GM18858 (cell line): ENCODE measurements around the gene UGT1A4.

ENCODE experiments used
- ATAC-seq: cut with Tn5 transposase; IDR thresholded peaks from one replicate; pipeline ENCODE4 v1.9.1; 2021; ENCODE audit not compliant: unreplicated experiment

The UGT1A4 gene

DNA sequence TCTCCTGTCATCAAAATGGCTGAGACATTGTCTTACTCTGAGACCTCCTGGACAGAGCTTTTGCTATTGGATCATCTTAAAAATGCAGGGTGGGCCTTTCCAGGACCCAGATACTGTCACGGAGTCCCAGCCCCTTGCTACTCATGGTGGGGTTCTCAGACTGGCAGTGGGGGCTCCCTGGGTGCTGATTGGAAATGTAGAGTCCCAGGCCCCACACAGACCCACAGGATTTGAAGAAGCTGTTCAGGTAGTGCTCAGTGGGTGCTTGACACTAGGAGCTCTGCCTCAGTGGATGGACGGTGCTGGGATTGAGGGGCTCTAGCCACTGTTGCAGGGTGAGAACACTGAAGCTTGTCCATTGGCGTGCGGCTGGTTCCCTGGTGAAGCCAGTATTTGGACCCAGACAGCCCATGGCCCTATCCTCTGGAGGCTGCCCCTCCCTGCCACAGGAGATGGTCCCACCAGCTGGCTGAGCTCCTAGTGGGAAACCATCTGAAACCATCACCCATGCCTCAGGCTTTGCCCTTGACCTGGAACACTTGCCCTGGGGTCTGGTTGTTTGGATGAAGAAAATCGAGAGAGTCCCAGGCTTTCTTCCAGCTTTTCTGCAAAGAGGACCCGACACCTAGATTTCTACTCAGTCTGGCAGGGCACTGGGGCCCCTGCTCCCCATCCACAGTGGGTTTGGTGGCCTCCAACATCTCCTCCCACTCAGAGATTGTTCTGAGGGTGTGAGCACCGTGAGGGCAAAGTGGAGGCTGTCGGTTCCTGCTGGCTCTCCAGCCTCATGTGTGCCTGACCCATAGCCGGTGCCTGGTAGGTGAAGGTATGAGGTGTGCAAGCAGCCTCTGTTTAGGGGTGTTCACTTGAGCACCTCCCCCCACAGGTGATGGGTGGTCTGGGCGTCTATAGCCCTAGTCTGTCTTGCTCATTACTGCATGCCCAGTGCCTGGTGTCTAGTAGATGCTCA is 89.7 kb downstream of the UGT1A4 start:
- no peak for ATAC-seq

DNA sequence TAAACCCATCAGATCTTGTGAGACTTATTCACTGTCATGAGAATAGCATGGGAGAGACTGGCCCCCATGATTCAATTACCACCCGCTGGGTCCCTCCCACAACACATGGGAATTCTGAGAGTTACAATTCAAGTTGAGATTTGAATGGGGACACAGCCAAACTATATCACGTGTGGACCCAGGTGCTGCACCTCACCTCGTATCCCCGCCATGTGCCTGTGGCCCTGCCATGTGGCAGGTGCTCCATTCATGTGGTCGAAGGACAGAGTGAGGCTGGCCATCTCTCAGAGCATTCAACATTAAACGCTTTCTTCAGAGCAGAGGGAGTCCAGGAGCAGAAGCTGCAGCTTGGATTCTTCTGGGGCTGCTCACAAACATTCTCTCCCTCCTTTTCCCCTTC is 91.8 kb downstream of the UGT1A4 start:
- ATAC-seq: no peak

DNA sequence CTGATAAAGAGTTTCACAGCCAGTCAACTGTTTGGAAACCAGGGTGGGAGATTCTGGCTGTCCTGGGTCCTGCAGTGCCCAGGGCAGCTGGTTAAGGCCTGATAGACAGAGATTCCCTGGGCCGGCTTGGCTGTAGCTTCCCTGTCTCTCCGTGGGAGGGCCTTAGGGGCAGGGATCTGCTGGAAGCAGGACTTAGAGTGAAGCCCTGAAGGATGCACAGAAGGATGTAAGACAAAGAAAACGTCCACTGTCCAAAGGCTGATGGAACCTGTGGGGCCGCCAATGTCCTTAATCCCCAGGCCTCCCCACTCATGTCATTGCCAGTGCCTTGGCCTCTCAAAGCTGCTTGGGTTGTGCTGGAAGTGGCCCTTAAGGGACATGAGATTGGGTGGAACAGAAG is 92.6 kb downstream of the UGT1A4 start:
- no peak for ATAC-seq

DNA sequence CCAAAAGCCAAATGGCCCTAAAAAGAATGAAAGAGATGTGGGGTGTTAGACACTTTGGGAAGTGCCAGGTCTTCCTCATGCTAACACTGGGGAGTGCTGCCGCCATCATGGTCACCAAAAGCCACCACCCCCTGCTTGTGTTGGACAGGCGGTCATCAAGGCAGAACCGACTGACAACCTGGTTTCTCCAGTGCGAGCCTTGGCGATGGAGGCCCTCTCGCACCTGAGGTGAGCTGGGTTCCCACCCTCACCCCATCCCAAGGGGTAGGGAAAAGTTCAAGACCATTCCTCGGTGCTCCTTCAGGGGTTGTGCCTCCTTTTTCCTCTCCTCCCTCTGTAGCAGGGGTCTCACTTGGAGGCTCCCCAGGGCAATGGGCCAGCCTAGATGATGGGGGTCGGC is 93.2 kb downstream of the UGT1A4 start:
- ATAC-seq: no peak

DNA sequence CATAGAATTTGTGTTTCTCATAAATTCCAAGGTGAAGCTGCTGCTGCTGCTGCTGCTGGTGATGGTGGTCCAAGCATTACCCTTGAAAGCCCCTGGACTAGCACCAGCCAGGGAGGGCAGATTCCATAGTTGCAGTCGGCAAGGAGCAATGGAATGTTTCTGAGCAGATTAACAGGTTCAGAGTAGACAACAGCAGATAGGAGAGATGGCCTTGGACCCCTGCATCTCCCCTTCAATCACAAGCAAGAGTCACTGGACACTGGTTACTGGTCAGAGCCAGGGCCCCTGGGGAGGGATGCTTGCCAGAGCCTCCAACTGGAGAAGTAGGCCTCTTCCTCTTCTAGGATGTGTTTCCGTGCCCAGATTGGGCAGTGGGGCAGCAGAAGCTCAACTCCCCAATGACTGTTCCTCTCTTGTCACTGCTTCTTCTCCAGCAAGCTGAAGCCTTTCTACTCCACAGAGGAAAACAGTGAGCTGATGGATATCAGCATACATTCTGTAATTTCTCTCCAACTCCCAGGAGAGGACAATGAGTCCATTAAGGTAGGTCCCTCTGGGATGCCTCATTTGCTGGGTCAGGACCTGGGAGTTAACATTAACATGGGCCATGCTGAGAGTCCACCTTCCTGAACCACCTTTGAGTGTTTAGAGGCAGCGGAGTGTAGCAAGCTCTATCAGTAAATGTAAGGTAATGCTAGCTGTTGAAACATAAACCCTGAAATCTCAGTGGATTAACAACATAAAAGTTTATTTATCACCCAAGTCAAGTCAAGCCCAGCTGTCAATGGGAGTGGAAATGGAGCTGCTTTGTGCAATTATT is 94.9 kb downstream of the UGT1A4 start:
- ATAC-seq: no peak

DNA sequence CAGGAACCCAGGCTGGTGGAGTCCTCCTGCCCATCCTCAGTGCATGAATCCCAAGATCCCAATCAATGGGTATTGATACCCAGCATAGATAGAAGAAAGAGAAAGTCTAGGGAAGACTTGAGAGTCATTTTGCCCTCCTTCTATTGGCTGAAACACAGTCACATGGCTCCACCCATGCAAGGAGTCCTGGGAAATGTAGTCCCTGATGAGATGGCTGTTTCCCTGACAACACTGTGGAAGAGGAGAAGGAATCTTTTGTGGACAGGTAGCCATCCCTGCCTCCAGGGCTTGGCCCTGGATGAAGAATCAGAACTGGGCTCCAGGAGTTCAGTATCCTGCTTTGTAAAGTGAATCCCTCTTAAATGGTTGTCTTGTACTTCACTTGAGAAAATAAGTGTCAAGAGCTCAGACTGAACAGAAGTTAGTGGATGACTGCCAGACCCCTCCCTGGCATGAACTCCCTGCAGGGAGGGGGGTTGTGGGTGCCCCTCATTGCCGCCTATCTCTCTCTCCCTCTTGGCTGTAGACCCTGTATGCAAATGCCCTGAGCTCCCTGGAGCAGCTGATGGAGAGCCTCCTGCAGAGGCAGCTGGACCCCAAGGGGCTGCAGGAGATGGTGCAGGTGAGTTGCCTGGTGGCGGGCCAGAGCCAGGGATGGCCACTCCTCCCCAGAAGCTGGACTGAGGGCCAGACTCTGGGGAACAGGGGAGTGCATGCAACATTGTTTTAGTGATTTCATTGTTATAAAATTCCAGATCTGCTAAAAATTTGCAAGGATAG is 95.7 kb downstream of the UGT1A4 start:
- no peak for ATAC-seq

DNA sequence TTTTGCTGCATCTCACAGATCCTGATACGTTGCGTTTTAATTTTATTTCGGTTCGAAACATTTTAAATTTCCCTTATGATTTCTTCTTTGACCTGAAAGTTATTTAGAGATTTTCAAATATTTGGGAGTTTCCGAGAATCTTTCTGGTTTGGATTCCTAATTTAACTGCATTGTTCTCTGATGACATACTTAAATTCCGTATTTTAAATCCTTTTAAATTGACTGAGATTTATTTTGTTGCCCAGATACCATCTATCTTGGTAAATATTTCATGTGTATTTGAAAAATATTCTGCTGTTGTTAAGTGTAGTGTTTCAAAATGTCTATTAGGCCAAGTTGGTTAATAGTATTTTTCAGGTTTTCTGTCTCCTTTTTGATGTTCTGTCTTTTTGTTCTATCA is 97.3 kb downstream of the UGT1A4 start:
- no peak for ATAC-seq

DNA sequence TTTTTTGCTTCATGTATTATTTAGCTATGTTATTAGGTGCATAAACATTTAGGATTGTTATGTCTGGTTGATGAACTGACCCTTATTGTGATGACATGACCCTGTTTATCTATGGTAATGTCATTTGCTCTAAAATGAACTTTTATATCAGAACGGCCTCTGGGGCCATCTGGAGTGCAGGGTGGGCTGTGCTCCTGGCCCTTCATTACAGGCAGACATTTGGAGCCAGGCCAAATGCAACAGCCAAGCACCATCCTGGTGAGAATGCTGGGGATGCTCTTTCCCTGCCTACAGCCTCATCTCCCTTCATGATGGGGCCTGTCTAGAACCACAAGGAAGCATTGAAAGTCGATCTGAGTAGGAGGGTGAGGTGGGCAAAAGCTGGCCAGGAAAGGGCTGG is 97.8 kb downstream of the UGT1A4 start:
- no peak for ATAC-seq

DNA sequence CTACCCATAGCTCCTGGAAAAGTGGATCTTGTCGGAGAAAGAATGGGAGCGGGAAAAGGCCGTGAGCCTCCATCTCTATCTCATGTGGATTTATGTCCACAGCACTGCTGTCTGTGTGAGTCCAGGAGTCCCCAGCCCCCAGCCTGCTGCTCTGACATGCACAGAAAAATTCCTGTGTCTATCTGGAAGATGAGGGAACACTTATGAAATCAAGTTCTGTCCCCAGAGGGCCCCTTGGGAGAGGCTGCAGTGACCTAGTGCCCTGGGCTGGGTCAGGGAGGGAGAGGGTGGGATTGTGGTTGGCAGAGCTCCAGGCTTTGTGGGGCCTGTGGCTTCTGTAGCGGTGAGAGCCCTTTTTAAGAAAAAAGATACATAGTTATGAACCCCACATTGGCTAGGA is 98.2 kb downstream of the UGT1A4 start:
- ATAC-seq: no peak

DNA sequence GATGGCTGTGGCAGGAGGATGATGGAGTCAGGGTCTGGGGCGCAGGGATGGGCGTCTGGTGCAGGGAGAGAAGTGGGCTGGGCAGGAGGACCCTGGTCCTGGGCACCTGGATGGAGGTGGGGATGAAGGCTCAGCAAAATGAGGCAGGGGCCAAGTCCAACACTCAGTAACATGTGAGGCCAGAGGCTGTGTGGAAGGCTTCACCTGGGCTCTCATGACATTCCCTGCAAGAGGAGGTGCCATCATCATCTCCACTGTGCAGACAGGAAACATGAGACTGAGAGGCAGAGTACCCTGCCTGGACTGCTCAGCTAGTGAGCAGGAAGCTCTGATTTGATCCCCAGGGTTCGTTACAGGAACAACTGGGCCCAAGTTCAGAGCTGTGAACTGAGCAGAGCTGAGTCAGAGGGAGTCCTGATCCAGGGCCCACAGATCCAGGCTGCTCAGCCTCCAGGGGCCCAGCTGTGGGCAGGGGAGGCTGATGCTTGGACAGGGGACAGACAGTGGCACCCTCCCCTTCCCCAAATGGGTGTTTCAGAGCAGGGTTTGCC is 98.9 kb downstream of the UGT1A4 start:
- no peak for ATAC-seq

DNA sequence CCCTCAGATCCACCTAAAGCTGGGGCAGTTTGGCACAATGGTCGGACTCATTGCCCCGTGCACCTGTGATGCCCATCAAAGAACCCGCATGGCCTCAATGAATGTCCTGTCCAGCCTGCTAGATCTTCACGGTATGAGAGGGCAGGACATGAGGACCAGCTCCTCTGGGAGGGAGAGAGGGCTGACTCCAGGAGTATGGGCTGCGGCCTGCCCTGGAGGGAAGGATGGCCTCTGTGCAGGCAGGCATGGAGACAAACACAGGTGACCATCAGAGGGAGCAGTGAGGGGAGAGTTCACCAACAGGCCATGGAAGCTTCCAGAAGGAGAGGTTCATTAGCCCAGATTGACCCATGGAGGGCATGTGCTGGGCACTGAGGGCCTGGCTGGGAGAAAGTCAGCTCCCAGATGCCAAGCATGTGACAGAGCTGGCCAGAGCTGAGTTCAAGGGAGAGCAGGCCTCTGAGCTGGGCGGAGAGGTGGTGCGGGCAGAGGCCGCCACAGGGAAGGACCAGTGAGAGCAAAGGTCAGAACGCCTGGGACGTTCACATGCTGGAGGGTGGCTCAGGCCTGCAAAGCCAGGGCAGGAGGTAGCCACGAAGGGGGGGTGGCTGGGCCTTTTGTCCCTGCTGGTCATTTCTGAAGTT is 99.6 kb downstream of the UGT1A4 start:
- ATAC-seq: no peak

DNA sequence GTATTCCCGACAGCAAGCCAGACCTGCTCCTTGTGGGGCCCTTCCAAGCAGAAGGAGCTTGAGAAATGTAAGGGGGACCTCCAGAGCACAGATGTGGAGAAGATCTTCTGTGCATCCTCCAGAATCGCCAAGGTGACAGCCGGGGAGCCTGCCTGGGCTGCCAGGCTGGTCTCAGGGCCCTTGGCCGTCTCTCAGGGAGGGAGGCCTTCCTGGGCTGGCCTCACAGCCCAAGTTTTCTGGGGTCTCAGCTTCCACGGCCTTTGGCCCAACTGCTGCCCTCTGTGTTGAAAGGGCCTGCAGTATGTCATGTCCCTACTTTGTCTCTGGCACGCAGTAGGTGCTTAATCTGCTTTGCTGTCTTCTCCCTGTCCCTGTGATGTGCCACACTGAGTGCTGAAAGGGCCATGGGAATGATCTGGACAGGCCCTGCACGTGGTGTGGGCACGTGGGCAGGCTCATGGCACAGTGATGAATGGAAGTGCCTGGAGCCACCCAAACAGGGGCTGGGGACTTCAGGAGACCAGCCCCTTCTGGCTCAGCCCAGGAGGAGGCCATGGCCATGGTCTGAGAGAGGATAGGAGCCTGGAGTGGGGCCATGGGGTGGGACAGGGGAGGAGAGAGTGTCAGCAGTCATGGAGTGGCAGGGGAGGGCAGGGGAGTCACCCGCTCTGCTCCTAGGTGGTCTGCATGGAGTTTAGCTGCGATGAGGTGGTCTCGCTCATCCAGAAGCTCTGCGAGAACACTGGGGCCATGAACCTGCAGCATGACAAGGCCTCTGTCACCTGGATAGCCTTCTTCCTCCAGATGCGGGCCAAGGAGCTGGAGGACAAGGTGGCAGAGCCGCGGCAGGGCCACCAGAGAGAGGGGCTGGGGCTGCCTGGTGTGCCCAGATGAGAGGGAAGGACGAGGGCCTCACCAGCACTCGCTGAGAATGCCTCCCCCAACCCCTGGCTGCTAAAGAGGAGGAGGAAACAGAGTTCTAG is 100.4 kb downstream of the UGT1A4 start:
- ATAC-seq: no peak

DNA sequence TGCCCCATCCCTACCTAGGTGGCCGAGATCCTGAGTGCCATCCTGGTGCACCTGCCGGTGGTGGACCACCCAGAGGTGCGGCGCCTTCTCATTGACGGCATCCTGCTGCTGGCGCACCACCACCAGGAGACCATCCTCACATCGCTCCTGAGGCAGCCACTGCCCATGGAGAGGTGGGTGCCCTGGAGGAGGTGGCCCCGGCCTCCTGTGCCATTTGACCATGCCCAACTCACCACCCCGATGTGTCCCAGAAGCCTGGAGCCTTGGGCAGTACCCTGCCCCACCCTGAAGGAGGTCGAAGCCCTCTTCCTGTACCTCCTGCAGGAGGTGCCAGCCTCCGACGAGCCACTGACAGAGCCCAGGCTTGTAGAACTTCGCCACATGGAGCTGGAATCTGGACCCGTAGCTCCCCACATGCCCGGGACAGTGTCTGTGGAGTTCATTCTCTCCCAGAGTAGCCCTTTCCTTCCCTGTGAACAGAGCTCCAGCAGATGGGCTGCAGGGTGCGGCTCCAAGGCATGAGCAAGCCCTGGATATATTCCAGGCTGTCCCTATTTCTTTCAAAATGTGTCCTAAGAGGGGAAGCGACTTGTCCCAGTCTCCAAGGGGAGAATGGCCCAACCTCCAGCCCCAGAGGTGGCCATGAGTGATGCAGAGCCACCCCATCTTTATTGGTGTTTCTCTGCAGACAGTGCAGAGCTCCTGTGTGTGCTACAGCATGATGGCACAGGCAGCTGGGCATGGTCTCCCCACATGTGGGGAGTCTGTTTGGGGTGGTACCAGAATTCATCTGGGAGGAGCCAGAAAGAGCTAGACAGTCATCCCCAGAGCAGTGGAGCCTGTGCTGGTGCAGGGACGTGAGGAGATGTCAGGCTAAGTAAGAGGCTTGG is 101.6 kb downstream of the UGT1A4 start:
- ATAC-seq: no peak

DNA sequence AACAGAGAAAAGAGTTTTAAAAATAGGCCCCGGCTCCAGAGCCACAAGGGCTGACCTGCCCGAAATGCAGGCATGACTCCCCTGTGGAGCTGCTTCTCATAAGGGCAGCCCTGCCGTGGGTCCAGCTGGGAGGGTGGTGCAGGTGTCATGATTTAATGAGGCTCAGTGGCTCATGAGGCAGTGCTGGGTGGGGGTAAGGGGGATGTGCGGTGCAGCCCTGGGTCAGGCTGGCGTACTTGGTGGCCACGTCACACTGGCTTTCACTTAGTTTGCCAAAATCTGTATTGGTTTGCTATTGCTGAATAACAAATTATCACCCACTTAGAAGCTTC is 102.2 kb downstream of the UGT1A4 start:
- no peak for ATAC-seq

DNA sequence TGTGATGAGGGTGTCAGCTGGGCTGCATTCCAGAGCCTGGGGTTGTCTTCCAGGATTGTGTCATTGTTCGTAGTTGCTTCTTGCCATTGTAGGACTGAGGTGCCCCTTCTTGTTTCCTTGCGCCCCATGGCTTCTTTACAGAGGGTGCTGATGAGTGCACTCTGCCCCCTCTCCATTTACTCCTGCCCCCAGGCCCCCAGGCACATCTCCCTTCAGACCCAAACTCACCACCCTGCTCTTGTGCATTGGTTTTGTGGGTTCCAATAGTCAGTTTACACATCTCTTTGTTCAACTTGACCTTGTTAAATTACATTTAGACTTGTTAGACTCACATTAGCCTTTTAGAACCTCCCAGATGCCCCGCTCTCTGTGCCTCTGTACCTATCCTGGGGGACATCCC is 102.7 kb downstream of the UGT1A4 start:
- no peak for ATAC-seq

DNA sequence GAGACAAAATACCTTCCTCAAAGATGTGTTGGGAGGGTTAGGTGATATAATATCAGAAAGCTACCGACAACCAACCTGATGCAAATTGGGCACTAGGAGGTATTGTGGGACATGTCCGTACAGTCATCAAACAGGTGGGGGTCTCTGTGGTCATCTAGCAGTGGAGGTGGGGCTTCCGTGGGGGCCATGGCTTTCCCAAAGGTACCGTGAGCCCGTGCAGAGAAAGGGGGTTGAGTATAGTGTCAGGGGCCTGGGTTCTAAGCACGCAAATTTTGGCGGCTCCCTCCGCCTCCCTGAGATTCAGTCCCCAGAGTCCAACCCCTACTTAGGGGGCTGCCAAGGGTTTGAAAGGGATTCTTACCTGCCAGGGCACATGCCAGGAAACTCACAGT is 103.2 kb downstream of the UGT1A4 start:
- ATAC-seq: no peak

DNA sequence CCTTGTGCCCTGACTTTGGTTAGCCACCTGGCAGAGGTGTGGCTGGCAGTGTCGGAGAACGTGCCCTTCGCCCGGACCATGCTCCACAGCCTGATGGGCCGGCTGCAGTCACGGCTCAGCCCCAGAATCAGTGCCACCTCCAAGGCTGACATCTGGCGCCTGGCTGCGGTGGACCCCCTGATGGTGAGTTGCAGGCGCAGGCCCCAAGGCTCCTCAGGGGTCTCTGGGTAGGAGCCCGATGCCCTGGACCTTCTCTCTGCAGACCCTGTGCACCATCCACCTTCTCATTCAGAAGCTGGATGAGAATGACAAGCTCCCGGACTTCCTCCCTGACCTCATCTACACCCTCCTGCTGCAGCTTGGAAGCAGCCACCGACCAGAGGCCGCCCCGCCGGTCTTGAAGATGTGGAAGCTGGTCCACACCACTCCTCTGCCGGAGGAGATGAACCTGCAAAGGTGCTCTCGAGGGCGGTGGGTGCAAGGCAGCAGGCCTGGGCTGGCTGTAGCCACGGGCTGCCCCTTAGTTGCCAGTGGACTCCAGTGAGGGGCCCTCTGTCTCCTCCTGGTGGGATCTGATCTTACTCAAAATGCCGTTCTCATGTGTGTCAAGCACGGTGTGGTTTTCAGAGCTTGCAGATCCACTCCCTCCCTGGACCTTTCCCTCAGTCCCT is 103.7 kb downstream of the UGT1A4 start:
- ATAC-seq: no peak
